NCI-H1417 (cell line): Measurements from ENCODE around the gene D2HGDH.
"Not testable (repeated sequence)": the region's sequence is repeated elsewhere in the genome, so short reads cannot be mapped to it uniquely, and the experiment has no call there.

Source experiments
- DNase-seq, 3 experiments: peaks; one replicate each; lab custom pipeline; 2025; lab: John Stamatoyannopoulos, UW

Gene D2HGDH

DNA sequence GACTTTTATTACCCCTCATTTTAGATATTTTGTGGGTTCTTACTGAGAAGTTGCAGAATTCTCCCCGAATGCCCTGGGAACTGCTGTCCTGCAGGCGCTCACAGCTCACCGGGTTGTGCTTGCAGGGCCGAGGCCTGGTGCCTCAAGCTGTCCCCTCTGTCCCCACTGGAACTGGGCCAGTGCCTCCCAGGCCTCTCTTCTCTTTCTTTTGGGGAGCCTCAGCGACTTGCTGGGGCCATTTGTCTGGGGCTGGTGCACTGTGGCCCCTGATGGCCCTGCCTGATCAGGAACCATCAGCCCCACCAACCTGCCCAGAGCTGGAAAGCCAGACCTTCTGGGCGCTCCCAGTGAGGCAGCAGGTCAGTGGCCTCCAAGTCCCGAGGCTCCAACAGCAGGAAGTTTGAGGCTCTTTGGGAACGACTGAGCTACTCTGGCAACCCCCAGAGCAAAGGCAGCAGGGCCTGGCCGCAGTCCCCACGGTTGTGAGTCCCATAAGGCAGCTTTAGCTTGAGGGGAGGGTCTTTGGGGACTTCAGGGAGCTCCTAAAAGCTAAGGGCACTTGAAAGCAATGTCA, 59.9 kb downstream of the D2HGDH start:
- DNase-seq = no peak

DNA sequence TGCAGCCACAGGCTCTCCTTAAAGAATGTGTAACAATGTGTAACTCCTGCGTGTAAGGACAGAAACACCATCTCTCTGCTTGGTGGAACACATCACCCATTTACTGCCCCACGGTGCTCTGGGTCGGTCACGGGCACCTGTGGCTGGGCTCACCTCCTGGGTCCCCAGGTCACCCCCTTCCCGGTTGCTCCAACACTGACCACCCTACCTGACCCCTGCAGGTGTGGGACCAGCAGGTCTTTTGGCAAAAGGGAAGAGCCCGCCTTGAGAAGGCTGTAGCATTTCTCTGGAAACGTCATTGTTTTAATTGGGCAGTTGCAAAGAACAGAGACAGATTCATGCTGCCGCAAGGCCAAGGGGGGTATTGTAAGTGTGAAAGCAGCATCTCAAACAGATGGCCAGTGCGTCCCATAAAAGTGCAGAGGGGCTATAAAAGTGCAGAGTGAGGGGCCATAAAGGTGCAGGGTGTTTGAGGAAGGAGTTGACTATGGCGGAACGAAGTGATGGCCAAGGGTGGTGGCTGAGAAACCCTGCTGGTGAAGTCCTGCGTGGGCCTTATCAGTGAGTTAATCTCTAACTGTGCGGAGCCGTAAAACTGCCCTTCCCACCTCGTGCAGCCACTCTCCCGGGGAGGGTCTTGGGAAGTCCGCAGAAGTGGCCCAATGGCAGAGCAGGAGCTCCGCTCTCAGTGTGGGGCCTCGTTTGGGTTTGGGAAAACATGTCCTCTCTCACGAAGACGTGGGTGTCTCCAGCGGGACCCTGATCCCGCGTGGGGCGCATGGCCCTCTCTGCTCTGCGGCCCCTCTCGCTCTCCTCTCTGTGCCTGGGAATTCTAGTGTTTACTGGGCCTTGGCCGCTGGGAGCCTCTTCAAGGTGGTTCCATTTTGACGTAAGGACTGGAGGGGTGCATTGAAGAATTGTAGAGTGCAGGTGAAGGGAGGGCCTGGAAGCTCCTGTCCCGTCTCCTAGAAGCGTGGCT, 60.9 kb downstream of the D2HGDH start:
- DNase-seq = no peak

DNA sequence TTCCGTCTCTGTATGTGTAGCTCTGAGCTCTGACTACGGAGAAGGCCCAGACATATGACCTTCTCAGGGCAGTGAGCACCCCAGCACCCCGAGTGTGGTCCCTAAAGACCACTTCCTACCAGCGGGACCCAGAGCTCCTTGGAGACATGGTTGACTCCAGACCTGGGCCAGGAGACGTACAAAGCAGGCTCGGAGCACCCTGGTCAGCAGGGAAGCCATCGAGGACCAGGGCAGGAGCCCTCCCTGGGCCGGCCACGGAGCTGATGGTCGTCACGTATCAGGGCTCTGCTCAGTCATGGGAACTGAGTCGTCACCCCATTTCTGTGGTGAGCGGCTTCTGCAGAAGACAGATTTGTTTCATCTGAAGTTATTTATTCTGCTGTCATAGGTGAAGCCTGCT, 61.8 kb downstream of the D2HGDH start:
- DNase-seq = no peak

DNA sequence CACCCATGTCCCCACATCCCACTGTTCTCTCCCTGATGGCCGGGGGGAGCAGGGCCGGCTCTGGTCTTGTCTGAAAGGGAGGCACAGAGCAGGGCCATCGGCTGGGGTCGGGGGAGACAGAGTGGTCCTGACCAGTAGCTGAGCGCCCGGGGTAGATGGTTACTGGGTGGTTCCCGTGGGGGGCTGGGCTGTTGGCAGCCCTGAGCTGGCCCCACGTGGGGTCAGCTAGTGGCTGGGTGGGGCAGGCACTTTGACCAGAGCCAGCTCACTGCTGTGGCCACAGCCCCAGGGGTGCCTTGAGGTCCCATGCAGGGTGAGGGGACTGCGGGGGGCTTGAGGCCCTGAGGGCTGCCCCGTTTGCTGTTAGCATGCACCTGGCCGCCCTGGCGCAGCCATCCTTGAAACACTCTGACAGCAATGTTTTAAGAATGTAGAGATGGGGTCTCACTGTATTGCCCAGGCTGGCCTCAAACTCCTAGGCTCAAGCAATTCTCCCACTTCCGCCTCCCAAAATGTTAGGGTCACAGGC, 62.2 kb downstream of the D2HGDH start:
- DNase-seq = no peak

DNA sequence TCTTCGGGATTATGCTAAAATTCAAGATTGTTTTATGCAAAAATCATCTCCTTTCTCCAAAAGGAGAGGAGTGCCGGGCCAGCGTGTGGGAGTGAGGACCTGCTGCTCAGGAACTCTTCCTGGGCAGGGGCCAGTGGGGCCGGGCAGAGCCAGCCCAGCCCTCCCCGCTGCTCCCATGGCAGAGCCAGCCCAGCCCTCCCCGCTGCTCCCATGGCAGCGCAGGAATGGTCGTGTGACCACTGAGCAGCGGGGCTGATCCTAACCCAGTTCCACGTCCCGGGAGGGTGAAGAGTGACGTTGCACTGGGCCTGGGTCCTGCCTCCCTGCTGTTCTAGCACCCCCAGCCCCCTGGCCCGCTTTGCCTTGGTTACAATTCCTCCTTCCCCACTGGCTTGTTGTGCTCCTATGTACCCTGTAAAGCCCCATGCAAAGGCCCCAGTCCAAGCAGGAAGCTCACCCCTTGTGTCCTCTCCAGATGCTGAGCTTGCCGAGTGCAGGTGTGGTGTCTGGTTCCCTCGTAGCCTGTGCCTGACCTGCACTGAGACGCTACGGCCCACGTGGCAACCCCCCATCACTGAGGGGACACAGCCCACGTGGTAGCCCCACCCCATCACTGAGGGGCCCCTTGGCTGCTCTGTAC, 63.1 kb downstream of the D2HGDH start:
- no peak for DNase-seq

DNA sequence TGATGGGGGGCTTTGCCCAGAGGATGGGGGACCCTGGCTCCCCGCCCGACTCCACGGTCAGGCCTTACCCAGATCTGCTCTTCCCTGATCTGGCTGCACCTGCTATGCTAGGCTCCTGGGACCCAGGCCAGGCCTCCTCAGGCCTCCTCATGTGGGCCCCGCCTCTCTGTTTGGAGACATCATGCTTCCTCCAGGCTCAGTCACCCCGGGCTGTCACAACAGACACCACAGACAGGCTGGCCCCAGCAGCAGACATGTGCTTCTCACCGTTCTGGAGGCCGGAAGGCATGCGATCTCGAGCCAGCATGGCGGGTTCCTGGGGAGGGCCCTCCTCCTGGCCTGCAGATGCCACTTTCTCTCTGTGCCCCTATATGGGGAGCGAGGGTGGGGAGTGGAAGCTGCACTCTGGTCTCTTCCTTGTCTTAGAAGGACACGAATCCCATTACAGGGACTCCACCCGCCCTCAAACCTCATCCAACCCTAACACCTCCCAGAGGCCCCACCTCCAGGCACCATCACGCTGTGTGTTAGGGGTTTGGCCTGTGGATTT, 63.7 kb downstream of the D2HGDH start:
- DNase-seq = no peak

DNA sequence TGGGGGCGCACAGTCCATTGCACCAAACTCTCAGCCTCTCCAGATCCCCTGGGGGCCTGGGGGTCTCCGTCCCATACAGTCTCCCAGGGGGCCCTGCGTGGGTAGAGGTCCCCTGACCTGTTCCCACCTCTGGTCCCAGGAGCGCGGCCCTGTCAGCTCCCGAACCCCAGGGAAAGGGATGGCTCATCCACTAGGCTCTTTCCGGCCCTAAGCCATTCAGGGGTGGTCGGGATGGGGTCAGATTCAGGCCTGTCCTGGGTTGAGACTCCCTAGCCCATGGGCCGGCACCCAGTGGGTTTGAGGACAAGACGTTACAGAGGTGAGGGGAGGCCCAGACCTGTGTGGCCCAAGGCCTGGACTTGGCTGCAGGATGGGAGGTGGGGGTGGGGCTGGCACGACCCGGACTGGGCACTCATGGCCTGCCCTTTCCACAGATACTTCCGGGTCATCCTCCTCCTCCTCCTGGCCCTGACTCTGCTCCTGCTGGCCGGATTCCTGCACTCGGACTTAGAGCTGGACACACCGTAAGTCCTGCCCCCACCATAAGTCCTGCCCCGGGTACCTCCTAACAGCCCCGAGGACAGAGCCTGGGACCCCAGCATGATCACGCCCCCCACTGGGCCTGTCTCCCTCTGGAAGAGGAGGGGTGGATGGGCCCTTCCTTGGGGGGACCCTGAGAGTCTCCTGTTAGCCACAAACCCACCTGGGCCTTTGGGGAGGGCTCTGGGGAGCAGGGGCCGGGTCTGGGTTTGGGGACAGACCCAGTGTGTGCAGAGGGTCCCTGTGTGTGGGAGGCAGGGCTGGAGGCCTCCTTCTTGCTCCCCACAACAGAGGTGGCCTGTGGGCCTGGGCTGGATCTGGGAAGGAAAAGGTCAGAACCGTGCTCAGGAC, 64.4 kb downstream of the D2HGDH start:
- DNase-seq = no peak

DNA sequence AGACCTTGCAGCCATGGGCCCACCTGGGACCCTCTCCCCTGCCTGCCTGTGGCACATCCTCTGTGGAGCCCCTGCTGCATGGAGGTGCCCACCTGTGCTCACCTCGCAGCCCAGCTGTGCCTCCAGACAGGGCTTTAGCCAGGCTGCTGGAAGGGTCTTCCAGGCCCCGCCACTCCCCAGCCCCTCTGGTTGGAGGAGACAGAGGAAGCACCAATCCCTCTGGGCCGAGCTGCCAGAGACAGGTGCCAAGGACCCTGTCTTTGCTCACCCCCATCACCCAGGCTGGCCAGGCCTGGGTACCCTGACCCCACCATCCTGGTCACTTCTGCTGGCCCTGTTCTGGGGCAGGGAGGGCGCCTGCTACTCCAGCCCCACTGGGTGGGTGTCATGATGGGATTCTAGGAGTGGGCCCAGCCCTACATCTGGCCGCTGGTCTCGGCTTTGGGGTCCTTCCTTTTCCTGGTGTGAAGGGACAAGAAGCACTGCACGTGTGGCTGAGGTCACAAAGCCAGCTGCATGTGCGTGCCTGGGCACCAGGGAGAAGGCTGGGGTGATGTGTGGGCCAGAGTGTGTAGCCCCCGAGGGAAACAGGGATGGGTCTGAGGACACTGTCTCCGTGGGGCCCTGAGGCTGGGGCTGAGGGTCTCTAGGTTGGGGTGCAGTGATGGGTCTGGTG, 65.2 kb downstream of the D2HGDH start:
- no peak for DNase-seq

DNA sequence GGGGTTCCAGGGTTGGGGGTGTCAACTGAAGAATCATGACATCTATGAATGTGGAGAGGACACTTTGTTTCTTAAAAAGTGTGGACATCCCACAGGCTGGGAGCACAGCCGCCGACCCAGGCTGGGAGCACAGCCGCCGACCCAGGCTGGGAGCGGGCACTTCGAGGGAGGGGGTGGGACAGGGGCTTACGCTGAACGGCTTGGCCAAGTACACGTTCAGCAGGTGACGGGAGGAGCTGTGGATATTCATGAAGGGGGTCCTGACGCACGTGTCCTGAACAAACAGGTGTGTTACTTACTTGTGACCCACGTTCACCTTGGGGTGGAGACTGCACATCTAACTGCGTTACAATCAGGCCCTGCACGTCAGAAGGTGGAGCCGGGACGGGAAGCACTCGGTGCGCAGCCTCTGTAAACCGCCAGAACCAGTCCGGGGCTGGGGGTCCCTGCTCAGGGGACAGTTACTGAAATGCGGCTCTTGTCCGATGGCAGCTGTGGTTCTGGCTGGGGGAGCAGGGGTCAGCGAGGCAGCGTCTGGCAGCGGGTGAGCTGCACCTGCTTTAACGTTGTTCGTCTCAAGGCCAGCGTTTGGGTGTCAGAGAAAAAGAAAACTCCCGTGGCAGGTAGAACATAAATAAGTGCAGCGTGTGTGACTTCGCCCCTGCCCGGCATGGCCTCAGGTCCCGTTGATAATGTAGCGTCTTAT, 65.9 kb downstream of the D2HGDH start:
- DNase-seq = not testable (repeated sequence)

DNA sequence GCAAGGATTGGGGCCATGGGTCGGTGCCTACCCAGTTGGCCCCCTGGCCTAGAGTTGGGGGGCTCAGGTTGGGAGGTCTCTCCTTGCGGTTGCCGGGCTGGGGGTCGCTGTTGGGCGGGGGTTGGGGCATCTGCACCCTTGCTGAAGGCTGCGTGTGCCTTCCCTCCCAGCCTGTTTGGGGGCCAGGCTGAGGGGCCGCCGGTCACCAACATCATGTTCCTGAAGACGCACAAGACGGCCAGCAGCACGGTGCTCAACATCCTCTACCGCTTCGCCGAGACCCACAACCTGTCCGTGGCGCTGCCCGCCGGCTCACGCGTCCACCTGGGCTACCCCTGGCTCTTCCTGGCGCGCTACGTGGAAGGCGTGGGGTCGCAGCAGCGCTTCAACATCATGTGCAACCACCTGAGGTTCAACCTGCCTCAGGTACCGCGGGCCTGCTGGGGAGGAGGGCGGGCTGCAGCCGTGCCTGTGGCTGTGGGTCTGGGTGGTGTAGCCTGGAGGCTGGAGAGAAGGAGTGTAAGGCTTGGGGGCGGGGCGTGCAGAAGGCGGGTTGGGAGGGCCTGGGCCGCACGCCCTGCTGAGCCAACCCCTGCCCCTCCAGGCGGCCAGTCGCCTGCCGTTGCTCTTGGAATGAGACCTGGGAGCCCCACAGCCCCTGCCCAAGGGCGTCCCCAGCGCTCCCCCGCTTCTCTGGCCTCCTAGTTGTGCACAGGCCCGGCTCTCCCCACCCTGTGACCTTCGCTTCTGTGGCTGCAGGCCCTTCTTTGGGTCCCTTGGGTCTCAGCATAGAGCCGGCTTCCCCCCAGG, 67.4 kb downstream of the D2HGDH start:
- no peak for DNase-seq

DNA sequence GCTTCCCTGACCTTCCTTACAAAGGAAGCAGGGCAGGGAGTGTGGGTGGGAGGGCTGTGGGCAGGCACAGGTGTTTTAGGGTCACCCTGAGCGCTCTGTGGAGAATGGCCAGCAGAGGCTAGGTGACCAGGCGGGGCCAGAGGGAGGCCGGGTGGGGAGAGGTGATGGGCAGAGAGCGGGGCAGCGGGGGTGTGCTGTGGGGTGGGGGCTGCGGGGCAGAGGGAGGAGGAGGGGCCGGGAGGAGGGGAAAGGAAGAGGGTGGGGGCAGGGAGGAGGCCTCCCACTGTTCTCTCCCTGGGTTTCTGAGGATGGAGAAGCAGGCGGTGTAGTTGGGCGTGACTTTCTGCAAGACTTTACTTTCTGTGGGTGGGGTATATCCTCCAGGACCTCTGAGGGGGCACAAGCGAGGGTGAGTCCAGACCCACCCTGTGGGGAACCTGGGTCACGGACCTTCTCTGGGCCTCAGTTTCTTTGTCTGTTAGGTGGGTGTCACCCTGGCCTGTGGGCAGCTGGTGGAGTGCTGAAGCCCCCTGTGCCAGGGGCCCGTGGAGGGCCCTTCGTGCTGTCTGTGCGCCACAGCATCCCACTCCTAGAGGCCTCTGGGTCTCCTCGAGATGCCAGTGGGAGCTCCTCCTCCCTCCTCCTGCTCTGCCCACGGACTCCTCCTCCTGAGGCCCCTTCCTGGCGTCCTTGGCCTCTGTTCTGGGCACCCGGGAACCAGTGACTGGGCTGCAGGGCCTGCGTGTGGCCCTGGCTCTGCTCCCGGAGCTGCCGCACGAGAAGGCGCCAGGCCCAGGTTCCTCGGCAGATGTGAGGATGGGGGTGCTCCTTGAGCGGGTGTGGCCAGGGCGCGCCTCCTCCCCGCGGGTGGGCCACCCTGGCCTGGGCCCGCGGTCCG, 68.2 kb downstream of the D2HGDH start:
- no peak for DNase-seq

DNA sequence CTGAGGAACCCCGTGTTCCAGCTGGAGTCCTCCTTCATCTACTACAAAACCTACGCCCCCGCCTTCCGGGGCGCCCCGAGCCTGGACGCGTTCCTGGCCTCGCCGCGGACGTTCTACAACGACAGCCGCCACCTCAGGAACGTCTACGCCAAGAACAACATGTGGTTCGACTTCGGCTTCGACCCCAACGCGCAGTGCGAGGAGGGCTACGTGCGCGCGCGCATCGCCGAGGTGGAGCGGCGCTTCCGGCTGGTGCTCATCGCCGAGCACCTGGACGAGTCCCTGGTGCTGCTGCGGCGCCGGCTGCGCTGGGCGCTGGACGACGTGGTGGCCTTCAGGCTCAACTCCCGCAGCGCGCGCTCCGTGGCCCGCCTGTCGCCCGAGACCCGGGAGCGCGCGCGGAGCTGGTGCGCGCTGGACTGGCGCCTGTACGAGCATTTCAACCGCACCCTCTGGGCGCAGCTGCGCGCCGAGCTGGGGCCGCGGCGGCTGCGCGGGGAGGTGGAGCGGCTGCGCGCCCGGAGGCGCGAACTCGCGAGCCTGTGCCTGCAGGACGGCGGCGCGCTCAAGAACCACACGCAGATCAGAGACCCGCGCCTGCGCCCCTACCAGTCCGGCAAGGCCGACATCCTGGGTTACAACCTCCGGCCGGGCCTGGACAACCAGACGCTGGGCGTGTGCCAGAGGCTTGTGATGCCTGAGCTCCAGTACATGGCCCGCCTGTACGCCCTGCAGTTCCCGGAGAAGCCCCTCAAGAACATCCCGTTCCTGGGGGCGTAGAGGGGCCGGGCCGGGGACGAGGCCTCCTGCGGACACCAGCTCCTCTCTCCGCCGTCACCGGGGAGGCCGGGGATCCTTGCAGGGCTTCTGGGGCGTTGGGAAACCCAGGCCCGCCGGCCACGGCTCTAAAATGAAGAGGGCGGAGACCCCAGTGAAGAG, 69.2 kb downstream of the D2HGDH start:
- DNase-seq = peak in 2 of 3 experiments; percentile 63 to 72

DNA sequence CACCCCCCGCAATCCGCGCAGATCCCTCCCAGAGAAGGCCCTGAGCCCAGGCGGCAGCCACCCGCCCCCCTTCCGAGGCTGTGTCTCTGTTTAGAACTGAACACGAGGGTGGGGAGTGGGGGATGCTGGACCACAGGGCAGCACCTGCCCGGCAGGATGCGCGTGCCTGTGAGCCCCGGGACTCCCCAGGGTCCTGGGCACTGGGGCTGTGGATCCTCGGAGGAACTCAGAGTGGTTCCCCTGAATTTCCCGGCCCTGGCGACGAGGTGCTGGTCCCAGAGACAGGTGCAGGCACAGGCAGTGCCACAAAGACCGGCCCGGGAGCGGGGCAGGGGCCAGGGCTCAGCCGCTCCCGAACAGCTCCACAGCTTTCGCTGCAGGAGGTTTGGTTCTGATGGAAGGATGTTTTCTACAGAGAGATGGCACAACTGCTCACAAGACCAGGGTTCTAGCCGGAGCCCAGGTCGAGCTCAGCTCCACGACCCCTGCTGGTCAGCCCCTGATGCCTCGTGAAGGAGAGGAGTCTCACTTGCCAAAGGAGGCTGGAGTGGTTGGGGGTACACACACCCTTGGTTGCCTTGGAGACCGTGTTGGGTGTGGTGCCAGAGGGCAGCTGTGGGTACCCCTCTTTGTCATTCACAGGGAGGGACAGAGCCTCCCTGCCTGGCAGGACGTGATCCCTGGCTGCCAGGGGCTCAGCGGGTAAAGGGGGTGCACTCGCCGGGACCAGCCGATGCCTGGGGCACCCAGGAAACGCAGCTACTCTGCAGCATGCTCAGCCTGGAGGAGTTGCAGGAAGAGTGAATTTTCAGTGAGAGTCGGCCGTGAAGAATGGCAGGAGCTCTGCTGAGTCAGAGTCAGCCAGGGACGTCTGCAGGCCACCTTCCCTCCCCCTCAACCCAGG, 70.1 kb downstream of the D2HGDH start:
- DNase-seq = peak in 2 of 3 experiments; percentile 16 to 33

DNA sequence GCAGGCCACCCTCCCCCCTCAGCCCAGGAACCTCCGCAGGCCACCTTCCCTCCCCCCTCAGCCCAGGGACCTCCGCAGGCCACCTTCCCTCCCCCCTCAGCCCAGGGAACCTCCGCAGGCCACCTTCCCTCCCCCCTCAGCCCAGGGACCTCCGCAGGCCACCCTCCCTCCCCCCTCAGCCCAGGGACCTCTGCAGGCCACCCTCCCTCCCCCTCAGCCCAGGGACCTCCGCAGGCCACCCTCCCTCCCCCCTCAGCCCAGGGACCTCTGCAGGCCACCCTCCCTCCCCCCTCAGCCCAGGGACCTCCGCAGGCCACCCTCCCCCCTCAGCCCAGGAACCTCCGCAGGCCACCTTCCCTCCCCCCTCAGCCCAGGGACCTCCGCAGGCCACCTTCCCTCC, 71.8 kb downstream of the D2HGDH start:
- DNase-seq = not testable (repeated sequence)

DNA sequence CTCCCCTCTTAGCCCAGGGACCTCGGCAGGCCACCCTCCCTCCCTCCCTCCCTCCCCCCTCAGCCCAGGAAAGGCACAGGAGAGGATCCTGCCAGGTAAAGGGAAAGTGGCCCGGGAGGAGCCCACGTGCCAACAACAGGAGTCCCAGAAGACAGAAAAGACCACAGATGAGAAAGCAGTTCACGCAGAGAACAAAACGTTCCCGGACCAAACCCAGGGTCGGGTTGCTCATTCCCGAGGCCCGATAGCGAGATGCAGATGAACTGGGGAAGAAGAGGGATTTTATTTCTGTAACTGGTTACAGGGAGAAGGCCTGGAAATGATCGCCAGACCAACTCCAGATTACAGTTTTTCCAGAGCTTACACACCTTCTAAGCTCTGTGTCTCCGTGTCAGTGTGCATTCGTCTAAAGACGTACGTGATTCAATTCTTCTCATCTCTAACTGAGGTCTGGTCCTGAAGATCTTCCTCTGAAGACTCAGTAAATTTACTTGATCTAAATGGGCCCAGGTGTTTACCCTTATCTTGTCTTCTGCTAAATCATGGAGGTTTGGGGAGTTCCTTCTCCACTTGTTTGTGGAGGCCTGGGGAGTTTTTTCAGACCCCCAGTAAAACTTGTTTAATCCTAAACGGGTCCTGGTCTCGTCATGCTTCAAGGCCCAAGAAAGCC, 73.8 kb downstream of the D2HGDH start:
- DNase-seq = peak in 1 of 3 experiments; percentile 6
